Rectal smooth muscle tissue (tissue), 1 donor: ENCODE data around the gene CD226.
"Not testable (repeated sequence)": the region's sequence is repeated elsewhere in the genome, so short reads cannot be mapped to it uniquely, and the experiment has no call there.

Experiments
- H3K27ac ChIP-seq: one replicate; pipeline ENCODE4 v1.7.0; 2013; ENCODE audit warnings: low read depth, low read length, inconsistent platforms
- H3K27me3 ChIP-seq: one replicate; pipeline ENCODE4 v1.7.0; 2013; ENCODE audit warnings: low read length; ENCODE audit not compliant: control insufficient read depth, insufficient read depth
- H3K36me3 ChIP-seq: one replicate; pipeline ENCODE4 v1.7.0; 2013; ENCODE audit warnings: low read length; ENCODE audit not compliant: control insufficient read depth, insufficient read depth
- H3K4me1 ChIP-seq: one replicate; pipeline ENCODE4 v1.7.0; 2013; ENCODE audit warnings: low read length; ENCODE audit not compliant: control insufficient read depth, insufficient read depth
- H3K4me3 ChIP-seq: one replicate; pipeline ENCODE4 v1.7.0; 2013; ENCODE audit warnings: low read length
- H3K9ac ChIP-seq: one replicate; pipeline ENCODE4 v1.7.0; 2013; ENCODE audit warnings: low read length

Gene CD226

GRCh38 chr18:69843015-69843414 is 104.7 kb downstream of the CD226 start:
- H3K9ac ChIP-seq, result no peak overlapping the region
- H3K27me3 ChIP-seq, result no peaks in the 10 kb centered on the region
- H3K36me3 ChIP-seq, result no peaks in the 10 kb centered on the region

DNA sequence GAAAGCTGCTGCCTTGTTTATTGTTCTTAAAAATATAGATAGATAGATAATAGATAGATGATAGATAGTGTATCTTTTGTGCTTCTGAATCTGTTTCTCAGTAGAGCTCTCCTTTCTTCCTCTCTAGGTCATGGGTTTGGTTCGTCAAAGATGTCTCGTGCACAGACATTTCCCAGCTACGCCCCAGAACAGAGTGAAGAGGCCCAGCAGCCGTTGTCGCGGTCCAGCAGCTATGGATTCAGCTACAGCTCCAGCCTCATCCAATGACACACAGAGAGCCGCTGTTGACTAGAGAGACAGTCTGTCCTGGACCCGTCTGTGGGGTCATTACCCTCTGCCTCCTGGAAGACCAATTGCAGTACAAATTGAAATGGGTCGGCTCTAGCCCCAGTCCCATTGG is 106.6 kb downstream of the CD226 start:
- Histone ChIP-seq H3K27ac (no peak overlapping the region), H3K4me1 (no peaks in the 10 kb centered on the region), H3K9ac (no peak overlapping the region), H3K4me3 (no peak overlapping the region), H3K36me3 (no peaks in the 10 kb centered on the region), H3K27me3 (no peaks in the 10 kb centered on the region)

More at GRCh38 chr18:69843015-69843414, 104.7 kb downstream of the CD226 start:
- Histone ChIP-seq H3K4me3 (no peak overlapping the region), H3K27ac (no peak overlapping the region), H3K4me1 (no peaks in the 10 kb centered on the region)

GRCh38 chr18:69840445-69840844 is 107.2 kb downstream of the CD226 start:
- Histone ChIP-seq H3K27ac (no peak overlapping the region), H3K36me3 (no peaks in the 10 kb centered on the region), H3K4me1 (no peaks in the 10 kb centered on the region), H3K4me3 (no peak overlapping the region), H3K27me3 (no peaks in the 10 kb centered on the region), H3K9ac (no peak overlapping the region)

DNA sequence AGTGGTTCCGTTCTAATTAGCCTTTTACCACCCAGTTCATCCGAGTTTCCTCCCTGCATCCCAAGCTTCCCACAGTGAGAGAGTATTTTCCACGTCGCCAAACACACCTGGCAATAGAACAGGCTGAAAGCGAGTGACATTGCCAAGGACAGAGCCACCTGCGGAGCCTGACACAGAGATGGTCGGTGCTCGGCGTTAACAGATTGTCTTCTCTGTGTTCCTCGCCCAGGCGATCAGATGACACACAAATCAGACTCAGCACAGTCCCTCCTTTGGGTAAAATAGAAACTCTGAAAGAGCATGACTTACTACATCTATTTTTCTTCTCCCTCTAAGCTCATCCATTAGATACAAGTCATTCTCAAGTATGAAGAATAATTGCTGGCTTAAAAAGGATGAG is 107.7 kb downstream of the CD226 start:
- Histone ChIP-seq H3K4me1 (no peaks in the 10 kb centered on the region), H3K27me3 (no peaks in the 10 kb centered on the region), H3K9ac (no peak overlapping the region), H3K36me3 (no peaks in the 10 kb centered on the region), H3K4me3 (no peak overlapping the region), H3K27ac (no peak overlapping the region)

GRCh38 chr18:69839497-69839896 is 108.2 kb downstream of the CD226 start:
- Histone ChIP-seq H3K27ac (no peak overlapping the region), H3K27me3 (no peaks in the 10 kb centered on the region), H3K4me1 (no peaks in the 10 kb centered on the region), H3K4me3 (no peak overlapping the region), H3K9ac (no peak overlapping the region), H3K36me3 (no peaks in the 10 kb centered on the region)

DNA sequence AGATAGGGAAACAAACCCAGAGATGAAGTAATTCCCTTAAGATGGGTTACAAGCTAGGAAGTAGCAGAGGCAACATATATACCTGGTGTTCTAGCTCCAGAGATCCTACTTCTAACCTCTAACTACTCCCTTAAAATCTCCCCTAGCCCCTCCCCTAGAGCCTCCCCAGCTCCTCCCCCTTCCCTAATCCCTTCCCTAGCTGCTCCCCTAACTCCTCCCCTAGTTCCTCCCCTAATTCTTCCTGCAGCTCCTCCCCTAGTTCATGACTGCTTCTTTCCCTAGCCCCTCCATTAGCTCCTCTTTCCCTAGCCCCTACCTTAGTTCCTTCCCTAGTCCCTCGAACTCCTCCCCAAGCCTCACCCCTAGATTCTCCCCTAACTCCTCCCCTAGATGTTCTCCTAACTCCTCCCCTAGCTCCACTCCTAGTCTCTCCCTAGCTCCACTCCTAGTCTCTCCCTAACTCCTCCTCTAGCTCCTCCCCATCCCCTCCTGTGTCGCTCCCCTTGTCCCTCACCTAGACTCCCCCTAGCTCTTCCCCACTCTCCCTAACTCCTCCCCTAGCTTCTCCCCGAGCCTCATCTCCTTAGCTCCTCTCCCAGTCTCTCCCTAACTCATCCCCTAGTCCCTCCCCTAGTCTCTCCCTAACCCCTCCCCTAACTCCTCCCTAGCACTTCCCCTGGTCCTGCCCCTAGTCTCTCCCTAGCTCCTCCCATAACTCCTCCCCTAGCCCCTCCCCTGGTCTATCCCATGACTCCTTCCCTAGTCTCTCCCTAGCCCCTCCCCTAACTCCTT is 108.9 kb downstream of the CD226 start:
- H3K36me3 ChIP-seq, result no peaks in the 10 kb centered on the region
- no peak overlapping the region for H3K27ac ChIP-seq
- H3K4me3 ChIP-seq, result no peak overlapping the region
- H3K4me1 ChIP-seq, result no peaks in the 10 kb centered on the region
- no peak overlapping the region for H3K9ac ChIP-seq
- H3K27me3 ChIP-seq, result no peaks in the 10 kb centered on the region

- H3K4me3 ChIP-seq, result no peak overlapping the region
- no peaks in the 10 kb centered on the region for H3K27me3 ChIP-seq
- no peaks in the 10 kb centered on the region for H3K36me3 ChIP-seq
- H3K4me1 ChIP-seq, result no peaks in the 10 kb centered on the region
- H3K27ac ChIP-seq, result no peak overlapping the region
- H3K9ac ChIP-seq, result no peak overlapping the region
Observed at GRCh38 chr18:69838003-69838402, 109.7 kb downstream of the CD226 start.

GRCh38 chr18:69834980-69835379 is 112.7 kb downstream of the CD226 start:
- not testable (repeated sequence) for H3K27me3 ChIP-seq, H3K27ac ChIP-seq, H3K36me3 ChIP-seq, H3K4me3 ChIP-seq, H3K9ac ChIP-seq, H3K4me1 ChIP-seq

DNA sequence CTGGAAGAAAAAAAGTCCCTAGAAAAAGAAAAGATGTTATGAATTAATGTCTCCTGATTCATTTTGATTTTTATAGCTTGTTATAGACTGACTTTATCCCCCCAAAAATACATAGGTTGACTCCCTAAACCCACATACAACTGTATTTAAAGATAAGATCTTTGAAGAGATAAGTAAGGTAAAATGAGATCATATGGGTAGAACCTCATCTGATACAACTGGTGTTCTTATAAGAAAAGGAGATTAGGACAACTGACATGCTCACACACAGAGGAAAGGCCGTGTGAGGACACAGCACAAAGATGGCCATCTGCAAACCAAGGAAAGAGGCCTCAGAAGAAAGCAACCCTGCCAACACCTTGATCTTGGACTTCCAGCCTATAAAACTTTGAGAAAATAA is 117.5 kb downstream of the CD226 start:
- Histone ChIP-seq H3K9ac (no peak overlapping the region), H3K27me3 (no peaks in the 10 kb centered on the region), H3K27ac (no peak overlapping the region), H3K4me1 (no peaks in the 10 kb centered on the region), H3K4me3 (no peak overlapping the region), H3K36me3 (no peaks in the 10 kb centered on the region)

DNA sequence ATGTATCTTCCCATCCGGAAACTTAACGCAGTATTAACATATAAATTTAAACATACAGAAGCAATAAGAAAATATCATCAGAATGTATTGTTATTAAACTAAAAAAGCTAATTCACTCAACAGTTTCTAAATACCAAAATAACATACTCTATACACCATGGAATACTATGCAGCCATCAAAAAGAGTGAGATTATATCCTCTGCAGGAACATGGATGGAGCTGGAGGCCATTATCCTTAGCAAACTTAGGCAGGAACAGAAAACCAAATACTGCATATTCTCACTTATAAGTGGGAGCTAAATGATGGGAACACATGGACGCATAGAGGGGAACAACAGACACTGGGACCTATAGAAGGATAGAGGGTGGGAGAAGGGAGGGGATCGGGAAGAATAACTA is 127.1 kb downstream of the CD226 start:
- H3K27ac ChIP-seq, result no peak overlapping the region
- H3K4me3 ChIP-seq, result no peak overlapping the region
- H3K27me3 ChIP-seq, result no peaks in the 10 kb centered on the region
- no peaks in the 10 kb centered on the region for H3K4me1 ChIP-seq
- no peaks in the 10 kb centered on the region for H3K36me3 ChIP-seq
- no peak overlapping the region for H3K9ac ChIP-seq

- no peaks in the 10 kb centered on the region for H3K36me3 ChIP-seq
- H3K4me1 ChIP-seq, result no peaks in the 10 kb centered on the region
- H3K9ac ChIP-seq, result no peak overlapping the region
- no peak overlapping the region for H3K4me3 ChIP-seq
- H3K27ac ChIP-seq, result no peak overlapping the region
- no peaks in the 10 kb centered on the region for H3K27me3 ChIP-seq
Observed at GRCh38 chr18:69819460-69819859, 128.2 kb downstream of the CD226 start.

DNA sequence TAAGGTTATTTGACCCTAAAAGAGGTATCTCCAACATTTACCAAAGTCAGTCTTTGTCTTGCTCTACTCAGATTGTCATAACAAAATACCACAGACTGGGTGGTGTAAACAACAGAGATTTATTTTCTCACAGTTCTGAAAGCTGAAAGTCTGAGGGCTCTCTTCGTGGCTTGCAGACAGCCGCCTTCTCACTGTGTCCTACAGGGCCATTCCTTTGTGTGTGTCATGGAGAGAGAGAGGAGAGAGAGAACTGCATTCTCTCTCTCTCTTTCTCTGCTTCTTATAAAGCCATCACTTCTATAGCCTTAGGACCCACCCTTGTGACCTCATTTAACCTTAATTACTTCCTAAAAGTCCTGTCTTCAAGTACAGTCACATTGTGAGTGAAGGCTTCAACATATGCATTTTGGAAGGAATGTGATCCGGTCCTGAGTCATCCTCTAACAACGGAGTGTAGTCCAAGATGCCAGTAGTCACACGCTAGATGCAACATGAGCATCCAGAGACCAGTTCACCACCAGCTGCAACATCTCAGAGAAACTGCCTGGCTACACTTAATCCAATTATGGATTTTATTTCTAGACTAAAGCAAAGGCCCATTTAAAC is 130.2 kb downstream of the CD226 start:
- Histone ChIP-seq H3K4me1 (no peaks in the 10 kb centered on the region), H3K4me3 (no peak overlapping the region), H3K36me3 (no peaks in the 10 kb centered on the region), H3K27me3 (no peaks in the 10 kb centered on the region), H3K27ac (no peak overlapping the region), H3K9ac (no peak overlapping the region)

GRCh38 chr18:69814861-69815385 is 132.8 kb downstream of the CD226 start:
- no peak overlapping the region for H3K4me3 ChIP-seq
- H3K9ac ChIP-seq, result no peak overlapping the region
- no peaks in the 10 kb centered on the region for H3K4me1 ChIP-seq
- H3K27me3 ChIP-seq, result no peaks in the 10 kb centered on the region
- H3K36me3 ChIP-seq, result no peaks in the 10 kb centered on the region
- no peak overlapping the region for H3K27ac ChIP-seq
